ENCODE measurements around the gene ASAP2.

The ASAP2 gene

DNA sequence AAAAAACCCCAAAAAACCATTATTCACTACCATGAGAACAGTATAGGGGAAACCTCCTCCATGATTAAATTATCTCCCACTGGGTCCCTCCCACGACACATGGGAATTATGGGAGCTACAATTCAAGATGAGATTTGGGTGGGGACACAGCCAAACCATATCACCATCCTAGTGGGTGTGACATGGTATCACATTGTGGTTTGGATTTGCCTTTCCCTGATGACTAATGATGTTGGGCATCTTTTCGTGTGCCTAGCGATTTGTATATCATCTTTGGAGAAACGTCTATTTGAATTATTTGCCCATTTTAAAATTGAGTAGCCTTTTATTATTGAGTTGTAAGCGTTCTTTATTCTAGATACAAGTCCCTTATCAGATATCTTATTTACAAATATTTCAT is 8.7 kb upstream of the ASAP2 start:
- H3K4me1 Mint-ChIP-seq = no peaks in the 10 kb centered on the region
- no peak overlapping the region for H3K4me3 Mint-ChIP-seq
- no peaks in the 10 kb centered on the region for H3K36me3 Mint-ChIP-seq
- peaks cover 14% of the 10 kb centered on the region for H3K27me3 Mint-ChIP-seq
- ATAC-seq (ENCODE audit: low read depth) (no peak), DNase-seq (ENCODE audit: low spot score in 2 of 2) (no peak)
- H3K27ac Mint-ChIP-seq = no peak overlapping the region
- no peaks in the 10 kb centered on the region for H3K9me3 Mint-ChIP-seq

DNA sequence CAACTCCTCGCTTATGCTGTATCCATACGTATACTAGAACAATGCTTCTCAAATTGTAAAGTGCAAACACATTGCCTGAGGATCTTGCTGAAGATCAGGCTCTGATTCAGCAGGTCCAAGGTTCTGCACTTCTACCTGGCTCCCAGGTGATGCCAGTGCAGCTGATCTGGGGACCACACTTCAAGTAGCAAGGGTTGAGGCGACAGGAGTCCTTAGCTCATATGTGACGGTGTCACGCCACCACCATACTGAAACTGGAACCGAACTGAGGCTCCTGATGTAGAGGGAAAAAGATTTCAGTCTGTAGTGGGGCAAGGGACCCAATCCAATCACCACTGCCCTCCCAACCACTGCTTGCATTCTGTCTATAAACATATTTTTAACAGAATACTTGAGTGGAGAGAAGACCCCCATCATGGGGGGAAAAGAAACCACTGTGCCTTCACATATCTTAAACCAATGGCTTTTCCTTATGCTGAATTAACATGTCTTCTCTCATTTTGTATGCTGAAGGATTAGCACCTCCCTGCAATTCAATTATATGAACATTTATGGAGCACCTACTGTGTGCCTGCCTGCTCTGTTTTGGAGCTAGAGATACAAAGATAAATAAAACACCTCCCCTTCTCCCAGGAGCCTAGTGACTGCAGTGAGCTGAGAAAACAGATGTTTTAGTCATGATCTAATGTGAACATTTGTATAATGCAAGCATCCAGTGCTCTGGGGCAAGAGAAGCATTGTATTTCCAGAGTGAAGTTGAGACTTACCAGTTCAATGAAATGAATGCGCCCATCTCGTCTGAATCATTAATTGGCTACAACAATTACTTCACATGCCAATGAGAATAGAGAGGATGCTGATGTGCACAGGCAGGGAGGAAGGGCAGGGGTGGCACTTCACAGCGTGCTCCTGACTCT is 6.6 kb upstream of the ASAP2 start:
- no peak overlapping the region for H3K27ac Mint-ChIP-seq
- H3K36me3 Mint-ChIP-seq = no peaks in the 10 kb centered on the region
- H3K27me3 Mint-ChIP-seq = peaks cover 13% of the 10 kb centered on the region
- H3K4me1 Mint-ChIP-seq = no peaks in the 10 kb centered on the region
- DNase-seq (ENCODE audit: low spot score in 2 of 2) = no peak
- no peak for ATAC-seq (ENCODE audit: low read depth)
- no peaks in the 10 kb centered on the region for H3K9me3 Mint-ChIP-seq
- no peak overlapping the region for H3K4me3 Mint-ChIP-seq

DNA sequence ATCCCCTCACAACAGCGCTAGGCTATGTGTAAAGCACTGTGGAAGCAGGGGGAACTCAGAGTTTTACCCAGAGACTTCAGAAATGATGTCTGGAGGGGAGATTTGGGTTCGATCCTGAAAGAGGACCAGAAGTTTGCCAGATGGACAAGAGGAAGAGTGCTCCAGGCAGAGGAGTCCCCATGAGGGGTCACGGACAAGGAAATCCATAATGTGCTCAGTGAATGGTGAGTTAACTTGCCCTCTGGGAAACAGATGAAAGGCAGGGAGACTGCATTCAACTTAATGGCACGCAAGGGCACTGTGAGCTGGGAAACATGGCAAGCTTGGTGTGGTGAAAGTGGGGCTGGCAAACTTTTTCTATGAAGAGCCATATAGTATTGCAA is 6.0 kb upstream of the ASAP2 start:
- Mint-ChIP-seq H3K9me3 (no peaks in the 10 kb centered on the region), H3K36me3 (no peaks in the 10 kb centered on the region), H3K27ac (no peak overlapping the region), H3K4me1 (no peaks in the 10 kb centered on the region), H3K4me3 (no peak overlapping the region), H3K27me3 (peaks cover 13% of the 10 kb centered on the region)
- ATAC-seq (ENCODE audit: low read depth) (no peak), DNase-seq (ENCODE audit: low spot score in 2 of 2) (no peak)

DNA sequence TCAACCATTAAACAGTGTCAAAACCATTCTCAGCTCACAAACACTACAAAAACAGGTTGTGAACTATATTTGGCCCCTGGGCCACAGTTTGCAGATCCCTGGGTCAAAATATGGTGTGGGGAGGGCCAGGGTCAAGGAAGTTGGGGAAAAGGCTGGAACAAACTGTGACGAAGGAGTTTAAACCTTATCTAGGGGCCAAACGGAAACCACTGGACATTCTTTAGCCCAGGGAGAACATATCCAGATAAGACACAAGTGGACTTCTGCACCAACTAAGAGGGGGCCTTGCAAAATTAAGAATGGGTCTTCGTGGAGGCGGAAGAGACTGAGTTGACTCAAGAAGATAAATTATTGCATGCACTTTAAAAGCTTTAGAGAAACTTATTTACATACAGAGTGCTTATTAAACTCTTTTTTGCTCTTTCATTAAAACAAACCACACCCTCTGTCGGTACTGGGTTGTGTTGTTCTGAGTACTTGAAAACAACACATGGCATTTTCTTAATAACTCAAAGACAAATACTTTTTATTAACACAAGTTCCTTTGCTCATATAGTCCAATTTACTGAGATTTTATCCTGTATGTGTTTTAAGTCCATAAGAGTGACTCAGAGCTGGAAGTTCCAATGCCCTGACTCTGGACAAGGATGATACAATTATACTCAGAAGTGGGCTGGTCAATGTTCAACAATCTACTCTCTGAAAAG is 5.3 kb upstream of the ASAP2 start:
- peaks cover 14% of the 10 kb centered on the region for H3K27me3 Mint-ChIP-seq
- DNase-seq (ENCODE audit: low spot score in 2 of 2) = no peak
- H3K36me3 Mint-ChIP-seq = no peaks in the 10 kb centered on the region

DNA sequence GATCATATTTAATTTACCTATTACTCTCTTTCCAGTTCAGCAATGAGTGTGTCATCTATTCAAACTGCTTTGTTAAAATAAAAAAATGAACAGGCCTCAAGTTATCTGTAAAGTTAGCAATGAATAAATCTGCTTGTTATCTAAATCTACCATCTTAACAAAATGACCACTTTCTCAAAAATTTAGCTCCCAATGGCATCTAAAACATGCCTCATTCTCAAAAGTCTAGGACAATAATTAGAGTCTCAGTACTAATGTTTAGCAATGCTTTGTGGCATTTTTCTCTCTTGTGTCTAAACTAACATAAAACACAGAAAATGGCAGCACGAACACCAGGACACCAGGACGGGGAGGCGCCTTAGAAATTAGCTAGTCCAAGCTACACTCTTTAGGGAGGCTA is 3.6 kb upstream of the ASAP2 start:
- Mint-ChIP-seq H3K27me3 (peaks cover 16% of the 10 kb centered on the region), H3K27ac (no peak overlapping the region), H3K4me3 (no peak overlapping the region), H3K4me1 (peaks cover 6% of the 10 kb centered on the region), H3K36me3 (no peaks in the 10 kb centered on the region), H3K9me3 (no peaks in the 10 kb centered on the region)
- ATAC-seq (ENCODE audit: low read depth) (no peak), DNase-seq (ENCODE audit: low spot score in 2 of 2) (no peak)

More for the DNA sequence above, 5.3 kb upstream of the ASAP2 start:
- no peak for ATAC-seq (ENCODE audit: low read depth)
- H3K9me3 Mint-ChIP-seq = no peaks in the 10 kb centered on the region
- no peak overlapping the region for H3K4me3 Mint-ChIP-seq
- peaks cover 2% of the 10 kb centered on the region for H3K4me1 Mint-ChIP-seq
- no peak overlapping the region for H3K27ac Mint-ChIP-seq

DNA sequence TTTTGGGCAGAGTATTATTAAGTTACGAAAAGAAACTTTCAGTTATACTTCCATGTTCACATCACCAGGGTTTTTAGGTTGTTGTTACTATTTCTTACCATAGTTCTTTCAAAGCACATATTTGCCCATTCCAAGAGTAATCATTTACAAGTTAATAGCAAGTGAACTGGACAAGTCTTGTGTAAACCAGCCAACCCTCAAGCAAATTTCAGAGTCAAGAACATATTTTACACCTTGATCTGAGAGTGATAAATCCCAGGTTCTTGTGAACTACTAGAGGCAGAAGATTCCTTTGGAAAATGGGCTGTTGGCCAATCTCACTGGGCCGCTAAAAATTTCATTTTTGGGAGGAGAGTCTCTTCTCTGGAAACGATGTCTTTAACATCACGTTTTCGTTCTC is 2.7 kb upstream of the ASAP2 start:
- no peak for DNase-seq (ENCODE audit: low spot score in 2 of 2)
- peaks cover 18% of the 10 kb centered on the region for H3K27me3 Mint-ChIP-seq
- H3K9me3 Mint-ChIP-seq = no peaks in the 10 kb centered on the region

DNA sequence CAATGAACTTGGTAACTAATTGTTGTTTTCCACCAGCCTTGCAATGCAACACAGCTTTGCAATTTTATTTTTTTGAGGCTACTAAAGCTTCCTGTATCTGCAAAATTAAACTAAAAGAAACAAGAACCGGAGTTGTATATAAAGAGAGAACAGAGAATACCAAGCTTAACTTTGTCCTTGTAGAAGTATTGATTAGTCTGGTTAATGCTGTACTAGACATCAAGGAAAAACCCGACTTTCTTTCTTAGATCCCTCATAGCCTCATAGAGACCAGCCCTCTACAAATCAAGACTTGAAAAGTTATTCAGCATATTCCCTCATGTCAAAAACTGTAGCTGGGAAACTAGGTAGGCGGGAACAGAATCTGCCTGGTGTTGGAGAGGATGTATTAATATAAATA is 1.7 kb upstream of the ASAP2 start:
- Mint-ChIP-seq H3K27me3 (peaks cover 13% of the 10 kb centered on the region), H3K4me1 (peaks cover 7% of the 10 kb centered on the region), H3K36me3 (no peaks in the 10 kb centered on the region), H3K9me3 (no peaks in the 10 kb centered on the region), H3K27ac (no peak overlapping the region), H3K4me3 (no peak overlapping the region)
- no peak for ATAC-seq (ENCODE audit: low read depth)
- no peak for DNase-seq (ENCODE audit: low spot score in 2 of 2)

More for the DNA sequence above, 2.7 kb upstream of the ASAP2 start:
- Mint-ChIP-seq H3K27ac (no peak overlapping the region), H3K4me1 (peaks cover 7% of the 10 kb centered on the region), H3K4me3 (no peak overlapping the region), H3K36me3 (no peaks in the 10 kb centered on the region)
- no peak for ATAC-seq (ENCODE audit: low read depth)

DNA sequence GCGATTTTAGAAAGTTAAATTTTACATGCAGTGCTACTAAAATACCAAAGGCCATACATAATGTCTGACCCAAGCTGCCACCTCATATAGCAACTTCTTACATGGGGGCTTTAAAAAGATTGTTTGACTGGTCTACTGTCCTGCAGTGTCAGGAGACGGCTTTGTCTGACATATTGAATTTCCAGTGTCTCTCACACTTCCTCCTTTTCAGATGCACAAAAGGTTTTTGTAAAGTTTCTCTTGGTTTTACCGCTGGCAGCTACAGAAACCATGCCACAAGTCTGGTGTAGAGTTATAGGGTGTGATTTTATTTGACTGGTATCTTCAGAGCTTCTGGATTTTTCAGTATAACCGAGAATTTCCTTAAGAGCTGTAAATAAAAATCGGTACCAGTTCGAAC is 1.1 kb upstream of the ASAP2 start:
- H3K9me3 Mint-ChIP-seq = no peaks in the 10 kb centered on the region
- peak overlapping the region; percentile 41 for H3K4me3 Mint-ChIP-seq
- peaks cover 7% of the 10 kb centered on the region for H3K4me1 Mint-ChIP-seq
- H3K27me3 Mint-ChIP-seq = peaks cover 14% of the 10 kb centered on the region
- H3K36me3 Mint-ChIP-seq = no peaks in the 10 kb centered on the region
- DNase-seq (ENCODE audit: low spot score in 2 of 2) (no peak), ATAC-seq (ENCODE audit: low read depth) (no peak)
- no peak overlapping the region for H3K27ac Mint-ChIP-seq

DNA sequence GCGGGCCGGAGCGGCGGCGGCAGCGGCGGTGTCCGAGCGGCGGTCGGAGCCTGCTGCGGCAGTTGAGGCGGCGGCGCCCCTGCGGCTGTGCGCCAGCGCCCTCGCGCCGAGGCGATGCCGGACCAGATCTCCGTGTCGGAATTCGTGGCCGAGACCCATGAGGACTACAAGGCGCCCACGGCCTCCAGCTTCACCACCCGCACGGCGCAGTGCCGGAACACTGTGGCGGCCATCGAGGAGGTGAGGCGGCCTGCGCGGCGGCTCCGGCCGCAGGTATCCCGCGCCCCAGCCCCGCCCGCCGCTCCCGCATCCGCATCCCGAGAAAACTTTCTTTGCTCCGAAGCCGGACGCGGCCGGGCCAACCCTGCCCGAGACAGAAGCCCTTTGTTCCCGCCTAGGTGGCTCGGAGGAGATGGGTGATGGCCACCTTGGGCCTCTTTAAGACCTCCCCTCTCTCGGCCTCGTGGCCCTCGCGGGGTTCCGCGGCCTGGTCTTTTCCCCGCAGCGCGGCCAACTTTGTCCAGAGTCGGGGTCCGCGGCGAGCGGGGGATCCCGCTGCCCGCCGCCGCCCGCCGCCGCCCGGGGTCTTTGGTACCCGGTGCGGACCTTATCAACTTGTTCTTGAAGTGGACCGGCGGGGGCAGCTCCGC is 504 bp downstream of the ASAP2 start:
- H3K27me3 Mint-ChIP-seq = peaks cover 14% of the 10 kb centered on the region
- no peak for ATAC-seq (ENCODE audit: low read depth)
- H3K27ac Mint-ChIP-seq = no peak overlapping the region
- no peaks in the 10 kb centered on the region for H3K9me3 Mint-ChIP-seq
- H3K4me1 Mint-ChIP-seq = peaks cover 7% of the 10 kb centered on the region
- no peaks in the 10 kb centered on the region for H3K36me3 Mint-ChIP-seq
- peak overlapping the region; percentile 66 for H3K4me3 Mint-ChIP-seq
- DNase-seq (ENCODE audit: low spot score in 2 of 2) = peak; percentile 3 to 24

DNA sequence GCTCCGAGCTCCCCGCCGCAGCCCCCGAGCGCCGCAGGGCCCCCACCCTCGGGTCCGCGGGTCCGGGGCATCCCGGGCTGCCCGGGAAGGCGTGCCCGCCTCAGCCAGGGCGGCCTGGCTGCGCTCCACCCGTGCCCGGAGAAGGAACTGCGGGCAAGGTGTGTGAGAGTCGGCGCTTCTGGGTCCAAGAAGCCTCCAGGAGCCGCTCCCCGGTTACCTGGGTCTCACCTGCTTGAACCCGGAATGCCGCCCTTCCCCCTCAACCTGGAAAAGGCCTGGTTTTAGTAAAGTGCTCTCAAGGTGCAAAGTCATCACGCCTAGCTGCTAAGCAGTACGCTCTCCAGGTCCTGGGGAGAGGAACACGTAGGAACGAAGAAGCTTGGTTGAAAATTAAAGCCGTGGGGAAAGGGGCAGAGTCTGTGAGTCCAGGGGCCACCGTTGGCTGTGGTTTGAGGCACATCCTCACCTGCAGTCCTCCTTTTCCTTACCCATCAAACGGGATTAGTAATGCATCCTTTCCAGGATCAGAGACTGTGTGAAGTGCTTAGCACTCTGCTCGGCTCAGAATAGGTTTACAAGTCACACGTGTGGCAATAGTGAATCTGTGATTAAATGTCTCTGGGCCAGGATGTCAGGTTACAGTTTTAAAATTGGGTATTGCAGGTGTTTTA is 1.2 kb downstream of the ASAP2 start:
- no peak overlapping the region for H3K27ac Mint-ChIP-seq
- peaks cover 7% of the 10 kb centered on the region for H3K4me1 Mint-ChIP-seq
- no peaks in the 10 kb centered on the region for H3K36me3 Mint-ChIP-seq
- no peaks in the 10 kb centered on the region for H3K9me3 Mint-ChIP-seq
- DNase-seq (ENCODE audit: low spot score in 2 of 2) (no peak), ATAC-seq (ENCODE audit: low read depth) (no peak)
- H3K27me3 Mint-ChIP-seq = peaks cover 14% of the 10 kb centered on the region
- peak overlapping the region; percentile 32 for H3K4me3 Mint-ChIP-seq

DNA sequence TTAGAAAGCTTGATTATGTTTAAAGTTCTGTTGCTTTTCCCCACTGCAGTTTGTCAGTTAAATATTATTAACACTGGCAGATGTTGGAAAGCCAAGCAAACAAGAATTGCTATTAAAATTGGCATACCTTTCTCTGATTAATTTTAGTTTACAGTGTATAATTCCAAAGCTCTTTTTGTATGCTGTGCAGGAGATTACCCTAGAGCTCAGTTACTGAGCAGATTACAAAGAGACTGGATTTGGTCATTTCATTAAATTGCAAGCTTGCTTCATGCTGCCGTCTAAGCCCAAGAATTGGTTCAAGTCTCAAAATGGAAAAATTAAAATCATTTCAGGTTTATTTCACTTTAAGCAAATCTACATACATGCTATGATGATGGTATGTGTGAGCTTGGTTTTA is 2.3 kb downstream of the ASAP2 start:
- DNase-seq (ENCODE audit: low spot score in 2 of 2) (no peak), ATAC-seq (ENCODE audit: low read depth) (no peak)
- Mint-ChIP-seq H3K36me3 (no peaks in the 10 kb centered on the region), H3K4me3 (no peak overlapping the region), H3K27ac (no peak overlapping the region), H3K9me3 (no peaks in the 10 kb centered on the region), H3K4me1 (peaks cover 7% of the 10 kb centered on the region), H3K27me3 (peaks cover 18% of the 10 kb centered on the region)

DNA sequence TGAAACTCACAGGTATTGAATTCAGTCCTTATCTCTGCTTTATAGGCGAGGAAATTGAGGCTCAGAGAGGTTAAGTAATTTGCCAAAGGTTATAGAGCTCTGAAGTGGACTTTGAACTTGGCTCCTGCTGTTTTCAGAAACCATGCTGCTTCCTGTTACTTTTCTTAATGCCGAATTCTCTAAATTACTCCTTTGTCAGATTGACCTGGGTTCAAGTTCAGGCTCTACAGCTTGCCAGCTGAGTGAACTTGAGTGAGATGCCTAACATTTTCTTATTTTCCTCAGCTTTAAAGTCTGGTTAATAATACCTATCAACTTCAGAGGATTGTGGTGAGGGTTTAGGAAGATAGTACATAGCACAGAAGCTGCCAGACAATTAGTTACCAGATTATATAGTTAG is 3.4 kb downstream of the ASAP2 start:
- H3K4me3 Mint-ChIP-seq = no peak overlapping the region
- H3K9me3 Mint-ChIP-seq = no peaks in the 10 kb centered on the region
- no peak for ATAC-seq (ENCODE audit: low read depth)
- no peaks in the 10 kb centered on the region for H3K36me3 Mint-ChIP-seq
- H3K4me1 Mint-ChIP-seq = peaks cover 7% of the 10 kb centered on the region
- DNase-seq (ENCODE audit: low spot score in 2 of 2) = no peak
- no peak overlapping the region for H3K27ac Mint-ChIP-seq
- H3K27me3 Mint-ChIP-seq = peaks cover 18% of the 10 kb centered on the region

DNA sequence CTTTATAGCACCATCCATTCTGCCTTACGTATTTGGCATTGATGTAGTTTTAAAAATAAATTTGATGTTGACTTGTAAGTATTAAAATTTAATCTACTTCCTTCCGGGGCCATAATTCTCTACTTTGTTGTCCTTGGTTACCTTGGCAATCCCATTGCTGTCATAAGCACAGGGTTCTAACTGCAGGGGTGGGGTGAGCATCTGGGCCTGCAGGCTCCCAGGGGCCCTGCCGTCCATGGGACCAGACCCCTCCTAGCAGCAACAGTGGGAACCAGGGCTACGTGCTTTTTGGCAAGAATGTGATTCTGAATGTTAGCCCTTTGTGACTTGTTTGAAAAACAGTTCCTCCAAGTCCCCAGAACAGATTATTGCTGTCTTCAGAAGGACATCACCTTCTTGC is 4.9 kb downstream of the ASAP2 start:
- DNase-seq (ENCODE audit: low spot score in 2 of 2) (no peak), ATAC-seq (ENCODE audit: low read depth) (no peak)
- Mint-ChIP-seq H3K4me3 (no peak overlapping the region), H3K27me3 (peaks cover 16% of the 10 kb centered on the region), H3K27ac (no peak overlapping the region), H3K9me3 (no peaks in the 10 kb centered on the region), H3K4me1 (peaks cover 5% of the 10 kb centered on the region), H3K36me3 (no peaks in the 10 kb centered on the region)
